WTC11 (cell line): ENCODE data around the gene RAMACL. TPM values are rescaled to one million over a fixed set of nuclear protein-coding genes. Genes with fewer than 3 reads are reported as not detected.

ENCODE experiments used
- ATAC-seq: fragments of 200-7000 bp; cut with Tn5 transposase; 2 replicates; pipeline ENCODE4 v1.10.0; 2021; ENCODE audit warnings: mild to moderate bottlenecking, moderate library complexity
- CTCF ChIA-PET: fragments of 300-600 bp; sonication (Branson Sonifier 250); formaldehyde crosslinking; loops from one replicate; lab custom pipeline; 2021; ENCODE audit warnings: antibody characterized with exemption; lab: Charles Lee
- POLR2A ChIA-PET: fragments of 350-600 bp; sonication (Branson Sonifier 250); formaldehyde crosslinking; loops from one replicate; lab custom pipeline; 2021; ENCODE audit warnings: antibody characterized with exemption; lab: Charles Lee
- DNase-seq: peaks from one replicate; pipeline ENCODE4 v3.0.0; 2021; ENCODE audit warnings: low spot score
- H3K27ac Mint-ChIP-seq: 2 replicates; pipeline ENCODE4 v1.8.0; 2021; ENCODE audit warnings: mixed read lengths
- H3K27me3 Mint-ChIP-seq: 2 replicates; pipeline ENCODE4 v1.8.0; 2021; ENCODE audit warnings: low read depth, mild to moderate bottlenecking, moderate library complexity, mixed read lengths
- H3K36me3 Mint-ChIP-seq: 2 replicates; pipeline ENCODE4 v1.8.0; 2021; ENCODE audit warnings: mixed read lengths
- H3K4me1 Mint-ChIP-seq: 2 replicates; pipeline ENCODE4 v1.8.0; 2022; ENCODE audit warnings: mixed read lengths
- H3K4me3 Mint-ChIP-seq: 2 replicates; pipeline ENCODE4 v1.8.0; 2021; ENCODE audit warnings: mild to moderate bottlenecking, moderate library complexity, mixed read lengths
- H3K9me3 Mint-ChIP-seq: 2 replicates; pipeline ENCODE4 v1.8.0; 2021; ENCODE audit warnings: mixed read lengths
- AFF4 ChIP-seq: sonication (generic); formaldehyde crosslinking; IDR thresholded peaks from 2 replicates; pipeline ENCODE4 v1.8.1; 2023; ENCODE audit warnings: mild to moderate bottlenecking, missing genetic modification reagents, borderline replicate concordance
- CBFB ChIP-seq: sonication (generic); formaldehyde crosslinking; IDR thresholded peaks from 2 replicates; pipeline ENCODE4 v1.8.1; 2022; ENCODE audit warnings: mild to moderate bottlenecking, low read depth, missing genetic modification reagents
- EMX1 ChIP-seq: fragments of 250-450 bp; sonication (Bioruptor Pico); IDR thresholded peaks from 2 replicates; pipeline ENCODE4 v1.8.0; 2021; ENCODE audit warnings: mild to moderate bottlenecking
- ESRRA ChIP-seq: sonication (generic); formaldehyde crosslinking; IDR thresholded peaks from 2 replicates; pipeline ENCODE4 v1.8.1; 2022; ENCODE audit warnings: mild to moderate bottlenecking, missing genetic modification reagents, borderline replicate concordance
- GRHL2 ChIP-seq: fragments of 250-450 bp; sonication (Bioruptor Pico); IDR thresholded peaks from 2 replicates; pipeline ENCODE4 v1.8.0; 2022; ENCODE audit warnings: mild to moderate bottlenecking, moderate library complexity; ENCODE audit not compliant: insufficient replicate concordance, severe bottlenecking
- HMGA2 ChIP-seq: fragments of 250-450 bp; sonication (Bioruptor Pico); IDR thresholded peaks from 2 replicates; pipeline ENCODE4 v1.4.0; 2021; ENCODE audit warnings: mild to moderate bottlenecking, moderate library complexity
- HMGXB4 ChIP-seq: sonication (generic); formaldehyde crosslinking; IDR thresholded peaks from 2 replicates; pipeline ENCODE4 v1.8.1; 2023; ENCODE audit warnings: mild to moderate bottlenecking, moderate library complexity, missing genetic modification reagents
- IRF1 ChIP-seq: sonication (generic); formaldehyde crosslinking; IDR thresholded peaks from 2 replicates; pipeline ENCODE4 v1.8.0; 2023; ENCODE audit warnings: missing genetic modification reagents
- JUN ChIP-seq: sonication (generic); formaldehyde crosslinking; IDR thresholded peaks from 2 replicates; pipeline ENCODE4 v1.8.0; 2023; ENCODE audit warnings: mild to moderate bottlenecking, missing genetic modification reagents
- PREB ChIP-seq: sonication (generic); formaldehyde crosslinking; IDR thresholded peaks from 2 replicates; pipeline ENCODE4 v1.8.1; 2022; ENCODE audit warnings: mild to moderate bottlenecking, missing genetic modification reagents, moderate library complexity, borderline replicate concordance
- SOX15 ChIP-seq: fragments of 250-450 bp; sonication (Bioruptor Pico); IDR thresholded peaks from 2 replicates; pipeline ENCODE4 v1.9.0; 2021; ENCODE audit warnings: mild to moderate bottlenecking
- TEAD1 ChIP-seq: sonication (generic); formaldehyde crosslinking; IDR thresholded peaks from 2 replicates; pipeline ENCODE4 v1.8.0; 2022; ENCODE audit warnings: mild to moderate bottlenecking, missing genetic modification reagents
- ZNF219 ChIP-seq: sonication (generic); formaldehyde crosslinking; IDR thresholded peaks from 2 replicates; pipeline ENCODE4 v1.8.0; 2023; ENCODE audit warnings: missing genetic modification reagents, mild to moderate bottlenecking, borderline replicate concordance
- ZNF232 ChIP-seq: sonication (generic); formaldehyde crosslinking; IDR thresholded peaks from 2 replicates; pipeline ENCODE4 v1.8.0; 2022; ENCODE audit warnings: mild to moderate bottlenecking, missing genetic modification reagents
- ZNF425 ChIP-seq: fragments of 250-450 bp; sonication (Bioruptor Pico); conservative IDR thresholded peaks from 2 replicates; pipeline ENCODE4 v1.9.0; 2021; ENCODE audit warnings: mild to moderate bottlenecking
- ZNF532 ChIP-seq: fragments of 250-450 bp; sonication (Bioruptor Pico); IDR thresholded peaks from 2 replicates; pipeline ENCODE4 v1.9.0; 2021; ENCODE audit warnings: mild to moderate bottlenecking, borderline replicate concordance
- total RNA-seq: library from RNA; stranded (reverse); gene quantifications from 3 replicates; pipeline ENCODE4 v1.2.3, GENCODE V29; 2021

Gene RAMACL
- total RNA-seq, 1 experiment from 2014 or later, result 0.79 TPM

GRCh38 chr6:166613027-166613426, 26.5 kb upstream of the RAMACL start (continued):
- TF ChIP-seq CBFB, result no peak
- TF ChIP-seq JUN (CRISPR knock-in tag), result no peak
- TF ChIP-seq EMX1 (CRISPR knock-in tag), result no peak
- TF ChIP-seq ZNF219 (CRISPR knock-in tag), result no peak
- TF ChIP-seq IRF1, result no peak
- no peak for TF ChIP-seq TEAD1
- TF ChIP-seq HMGXB4 (CRISPR knock-in tag), result no peak
- no peak for TF ChIP-seq ZNF232 (CRISPR knock-in tag)
- no peak for TF ChIP-seq AFF4 (CRISPR knock-in tag)
- no peak for TF ChIP-seq SOX15 (CRISPR knock-in tag)
- TF ChIP-seq HMGA2 (CRISPR knock-in tag), result no peak
- TF ChIP-seq, all 79 proteins: peak for 0

- ChIA-PET CTCF (interaction anchor here (1.0 to 1.2 kb wide), 3 partner anchors 13 to 162 kb away, joined by 3 to 5 read pairs (median 3); partner anchors contain the start of gene RPS6KA2), POLR2A (interaction anchor here (1.1 kb wide), 1 partner anchor 15 kb away, joined by 3 read pairs; the partner anchor contains the start of gene RPS6KA2)
- Mint-ChIP-seq H3K4me1 (peaks cover 64% of the 10 kb centered on the region), H3K27me3 (no peaks in the 10 kb centered on the region), H3K27ac (peak overlapping the region; percentile 80), H3K4me3 (no peak overlapping the region), H3K36me3 (peaks cover under 1% of the 10 kb centered on the region; the same call in 1 of the 2 replicates), H3K9me3 (no peaks in the 10 kb centered on the region)
- TF ChIP-seq ZNF425 (CRISPR knock-in tag) (no peak), IRF1 (no peak), ESRRA (CRISPR knock-in tag) (no peak), ZNF532 (no peak), GRHL2 (CRISPR knock-in tag) (no peak), PREB (no peak)
- ATAC-seq (no peak), DNase-seq (no peak)
These were observed 26.0 kb upstream of the RAMACL start for GRCh38 chr6:166612471-166612881.
